ENCODE data around the gene BANF1. TPM values are rescaled to one million over a fixed set of nuclear protein-coding genes. Genes with fewer than 3 reads are reported as not detected.

BANF1 gene
- total and polyA plus RNA-seq, 12 donors, result 63.1 to 364 (median 193) TPM

DNA sequence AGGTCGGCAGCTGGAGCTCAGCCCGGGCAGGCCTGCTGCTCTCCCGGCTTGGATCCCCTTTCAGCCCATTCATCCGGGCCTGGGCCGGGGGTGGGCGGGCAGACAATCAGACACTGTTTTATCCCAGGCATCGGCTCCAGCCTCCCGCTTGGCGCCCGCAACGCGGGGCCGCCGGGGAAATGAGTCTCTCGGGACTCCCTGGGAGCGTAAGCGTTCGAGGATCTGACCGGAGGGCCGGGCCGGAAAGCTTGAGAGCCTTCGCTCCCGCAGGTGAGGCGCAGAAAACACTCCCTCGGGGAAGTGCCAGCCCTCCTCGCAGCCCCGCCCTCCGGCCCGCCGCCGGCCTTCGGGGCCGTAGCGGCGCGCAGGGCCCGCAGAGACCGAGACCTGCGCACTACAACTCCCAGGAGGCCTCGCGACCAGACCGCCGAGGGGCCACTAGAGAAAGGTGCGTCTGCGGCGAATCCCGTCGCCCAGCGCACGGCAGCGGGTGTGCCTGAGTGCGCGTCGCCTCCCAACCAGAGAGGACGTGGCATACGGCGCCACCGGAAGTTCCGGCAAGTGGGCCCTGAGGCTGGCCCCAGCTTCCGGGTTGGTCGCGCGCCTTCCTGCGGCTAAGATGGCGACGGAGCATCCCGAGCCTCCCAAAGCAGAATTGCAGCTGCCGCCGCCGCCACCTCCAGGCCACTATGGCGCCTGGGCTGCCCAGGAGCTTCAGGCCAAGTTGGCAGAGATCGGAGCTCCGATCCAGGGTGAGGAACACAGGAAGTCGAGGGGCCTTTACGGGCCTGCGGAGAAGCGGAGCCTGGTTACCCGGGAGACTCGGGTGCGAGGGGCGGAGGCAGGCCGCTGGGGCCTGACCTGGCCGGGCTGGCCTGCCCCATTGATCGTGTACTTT lies 49.7 kb downstream of the BANF1 start, which contains the start of gene SF3B2:
SF3B2 (plus strand) TSS at position 599 of the 898 bp plus-strand sequence; CDS start at position 620, 21 bp downstream.
- intact Hi-C loops (cut with DNase I), result no loop called here
- Histone ChIP-seq H3K4me3 (peak within 1 kb of the TSS; percentile 39 to 89 (median 79)), H3K27me3 (peaks cover 7% of the 10 kb centered on the region), H3K9me3 (replicated peaks in 1 of 3) (no peaks in the 10 kb centered on the region), H3K36me3 (replicated peaks in 1 of 2) (peaks cover 0 to 28% of the 10 kb centered on the region in 2 donors), H3K27ac (peak within 1 kb of the TSS in 4 of 5 donors; percentile 69 to 87 (median 78)), H3K4me1 (replicated peaks in 1 of 2) (peaks cover 7 to 20% of the 10 kb centered on the region in 2 donors)
- peak; percentile 97 to 99 (median 98) for DNase-seq
- 0% methylated on average over 14 to 84 of the region's 84 CpGs for WGBS, 4 donors
- peak in 1 of 2 donors; percentile 62 for TF ChIP-seq POLR2A (IDR thresholded peaks at IDR 0.05)
- TF ChIP-seq, protein P1, sequence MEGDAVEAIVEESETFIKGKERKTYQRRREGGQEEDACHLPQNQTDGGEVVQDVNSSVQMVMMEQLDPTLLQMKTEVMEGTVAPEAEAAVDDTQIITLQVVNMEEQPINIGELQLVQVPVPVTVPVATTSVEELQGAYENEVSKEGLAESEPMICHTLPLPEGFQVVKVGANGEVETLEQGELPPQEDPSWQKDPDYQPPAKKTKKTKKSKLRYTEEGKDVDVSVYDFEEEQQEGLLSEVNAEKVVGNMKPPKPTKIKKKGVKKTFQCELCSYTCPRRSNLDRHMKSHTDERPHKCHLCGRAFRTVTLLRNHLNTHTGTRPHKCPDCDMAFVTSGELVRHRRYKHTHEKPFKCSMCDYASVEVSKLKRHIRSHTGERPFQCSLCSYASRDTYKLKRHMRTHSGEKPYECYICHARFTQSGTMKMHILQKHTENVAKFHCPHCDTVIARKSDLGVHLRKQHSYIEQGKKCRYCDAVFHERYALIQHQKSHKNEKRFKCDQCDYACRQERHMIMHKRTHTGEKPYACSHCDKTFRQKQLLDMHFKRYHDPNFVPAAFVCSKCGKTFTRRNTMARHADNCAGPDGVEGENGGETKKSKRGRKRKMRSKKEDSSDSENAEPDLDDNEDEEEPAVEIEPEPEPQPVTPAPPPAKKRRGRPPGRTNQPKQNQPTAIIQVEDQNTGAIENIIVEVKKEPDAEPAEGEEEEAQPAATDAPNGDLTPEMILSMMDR (IDR thresholded peaks at IDR 0.05), result no peak

DNA sequence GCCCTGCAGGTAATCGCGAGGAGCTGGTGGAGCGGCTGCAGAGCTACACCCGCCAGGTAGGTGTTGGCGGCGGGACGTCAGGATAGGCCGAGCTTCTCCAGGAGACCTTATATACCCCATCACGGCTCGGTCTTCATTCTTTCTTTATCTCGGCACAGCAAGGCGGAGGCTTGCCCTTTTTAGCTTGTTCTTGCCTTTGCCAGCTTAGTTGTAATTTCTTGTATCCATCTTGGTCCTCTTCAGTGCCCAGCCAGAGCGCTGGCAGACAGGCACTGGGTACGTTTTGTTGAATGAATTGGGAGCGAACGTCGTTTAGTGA lies 50.3 kb downstream of the BANF1 start:
- H3K4me3 ChIP-seq, result peak overlapping the region; percentile 39 to 89 (median 79)
- no peak for DNase-seq
- H3K27me3 ChIP-seq, result peaks cover 7% of the 10 kb centered on the region
- H3K4me1 ChIP-seq (replicated peaks in 1 of 2), result peaks cover 7 to 20% of the 10 kb centered on the region in 2 donors
- intact Hi-C loops (cut with DNase I), result no loop called here
- no peak for TF ChIP-seq POLR2A (IDR thresholded peaks at IDR 0.05)
- peaks cover 0 to 35% of the 10 kb centered on the region in 2 donors for H3K36me3 ChIP-seq (replicated peaks in 1 of 2)
- WGBS, 4 donors, result 0 to 3% (median 0%) methylated on average over 9 to 17 of the region's 17 CpGs
- peak overlapping the region in 4 of 5 donors; percentile 38 to 87 (median 78) for H3K27ac ChIP-seq
- H3K9me3 ChIP-seq (replicated peaks in 1 of 3), result no peaks in the 10 kb centered on the region

Other genes starting within 250 kb of the BANF1 start
- 10 to 100 TPM in 8 of 9 donors, 1 to 10 TPM in 1; 4.8 to 30.8 (median 17.2) TPM for gene AP5B1, start 221.5 kb upstream of the BANF1 start, total RNA-seq
- 1 to 10 TPM; 1.9 to 8.2 (median 3.4) TPM for gene AP5B1, start 221.5 kb upstream of the BANF1 start, polyA plus RNA-seq
- not detected for gene OVOL1, start 215.4 kb upstream of the BANF1 start, total RNA-seq
- gene OVOL1, start 215.4 kb upstream of the BANF1 start, polyA plus RNA-seq, result under 1 TPM in 1 of 3 donors, not detected in 2; 0.07 TPM
- gene SNX32, start 168.5 kb upstream of the BANF1 start, total RNA-seq, result 1 to 10 TPM in 1 of 9 donors, under 1 TPM in 5, not detected in 3; 0.25 to 1.2 (median 0.46) TPM
- gene SNX32, start 168.5 kb upstream of the BANF1 start, polyA plus RNA-seq, result 1 to 10 TPM in 1 of 3 donors, under 1 TPM in 2; 0.11 to 1.1 (median 0.61) TPM
- gene CFL1, start 144.3 kb upstream of the BANF1 start, total RNA-seq, result 100 to 1,000 TPM; 354 to 765 (median 610) TPM
- 100 to 1,000 TPM; 217 to 752 (median 376) TPM for gene CFL1, start 144.3 kb upstream of the BANF1 start, polyA plus RNA-seq
- gene MUS81, start 142.1 kb upstream of the BANF1 start, total RNA-seq, result 10 to 100 TPM; 17.5 to 53.7 (median 37.0) TPM
- gene MUS81, start 142.1 kb upstream of the BANF1 start, polyA plus RNA-seq, result 100 to 1,000 TPM in 2 of 3 donors, 10 to 100 TPM in 1; 16.1 to 147 (median 103) TPM
- gene EFEMP2, start 129.7 kb upstream of the BANF1 start, total RNA-seq, result 100 to 1,000 TPM in 2 of 9 donors, 10 to 100 TPM in 7; 30.3 to 111 (median 62.9) TPM
- gene EFEMP2, start 129.7 kb upstream of the BANF1 start, polyA plus RNA-seq, result 100 to 1,000 TPM in 1 of 3 donors, 10 to 100 TPM in 2; 20.3 to 156 (median 92.9) TPM
- gene CTSW, start 122.7 kb upstream of the BANF1 start, total RNA-seq, result 1 to 10 TPM in 3 of 9 donors, under 1 TPM in 4, not detected in 2; 0.28 to 3.4 (median 0.84) TPM
- gene CTSW, start 122.7 kb upstream of the BANF1 start, polyA plus RNA-seq, result 1 to 10 TPM in 2 of 3 donors, under 1 TPM in 1; 0.88 to 4.8 (median 2.9) TPM
- 100 to 1,000 TPM in 2 of 9 donors, 10 to 100 TPM in 7; 57.9 to 183 (median 72.4) TPM for gene FIBP, start 114.0 kb upstream of the BANF1 start, total RNA-seq
- gene FIBP, start 114.0 kb upstream of the BANF1 start, polyA plus RNA-seq, result 10 to 100 TPM; 71.3 to 87.4 (median 72.5) TPM
- 100 to 1,000 TPM in 2 of 9 donors, 10 to 100 TPM in 7; 15.5 to 162 (median 59.1) TPM for gene CCDC85B, start 111.8 kb upstream of the BANF1 start, total RNA-seq
- gene CCDC85B, start 111.8 kb upstream of the BANF1 start, polyA plus RNA-seq, result 100 to 1,000 TPM in 1 of 3 donors, 10 to 100 TPM in 1, under 1 TPM in 1; 0.16 to 124 (median 57.6) TPM
- 10 to 100 TPM in 1 of 9 donors, 1 to 10 TPM in 8; 2.7 to 34.4 (median 3.2) TPM for gene FOSL1, start 102.1 kb upstream of the BANF1 start, total RNA-seq
- gene FOSL1, start 102.1 kb upstream of the BANF1 start, polyA plus RNA-seq, result 10 to 100 TPM; 12.0 to 32.4 (median 12.7) TPM
- 10 to 100 TPM; 11.5 to 51.9 (median 25.9) TPM for gene C11orf68, start 83.4 kb upstream of the BANF1 start, total RNA-seq
- 10 to 100 TPM; 22.9 to 32.4 (median 32.4) TPM for gene C11orf68, start 83.4 kb upstream of the BANF1 start, polyA plus RNA-seq
- 100 to 1,000 TPM in 3 of 9 donors, 10 to 100 TPM in 6; 75.8 to 111 (median 92.3) TPM for gene DRAP1, start 83.1 kb upstream of the BANF1 start, total RNA-seq
- 100 to 1,000 TPM in 2 of 3 donors, 10 to 100 TPM in 1; 63.7 to 269 (median 267) TPM for gene DRAP1, start 83.1 kb upstream of the BANF1 start, polyA plus RNA-seq
- gene TSGA10IP, start 57.0 kb upstream of the BANF1 start, total RNA-seq, result under 1 TPM in 2 of 9 donors, not detected in 7; 0.24 to 0.33 TPM
- under 1 TPM in 2 of 3 donors, not detected in 1; 0.03 to 0.32 TPM for gene TSGA10IP, start 57.0 kb upstream of the BANF1 start, polyA plus RNA-seq
- 10 to 100 TPM; 16.9 to 47.4 (median 31.2) TPM for gene SART1, start 40.8 kb upstream of the BANF1 start, total RNA-seq
- 100 to 1,000 TPM in 2 of 3 donors, 10 to 100 TPM in 1; 31.5 to 351 (median 246) TPM for gene SART1, start 40.8 kb upstream of the BANF1 start, polyA plus RNA-seq
- 10 to 100 TPM; 16.1 to 49.0 (median 30.9) TPM for gene EIF1AD, start 346 bp upstream of the BANF1 start, total RNA-seq
- gene EIF1AD, start 346 bp upstream of the BANF1 start, polyA plus RNA-seq, result 10 to 100 TPM; 15.5 to 35.6 (median 20.4) TPM
- under 1 TPM in 1 of 9 donors, not detected in 8; 0.55 TPM for gene CST6, start 9.5 kb downstream of the BANF1 start, total RNA-seq
- gene CST6, start 9.5 kb downstream of the BANF1 start, polyA plus RNA-seq, result under 1 TPM in 1 of 3 donors, not detected in 2; 0.24 TPM
- gene CATSPER1, start 24.0 kb downstream of the BANF1 start, total RNA-seq, result under 1 TPM in 4 of 9 donors, not detected in 5; 0.20 to 0.47 (median 0.35) TPM
- gene CATSPER1, start 24.0 kb downstream of the BANF1 start, polyA plus RNA-seq, result 1 to 10 TPM in 1 of 3 donors, under 1 TPM in 2; 0.37 to 2.3 (median 0.61) TPM
- under 1 TPM in 4 of 9 donors, not detected in 5; 0.11 to 0.41 (median 0.22) TPM for gene GAL3ST3, start 46.7 kb downstream of the BANF1 start, total RNA-seq
- gene GAL3ST3, start 46.7 kb downstream of the BANF1 start, polyA plus RNA-seq, result not detected
- gene SF3B2, start 49.9 kb downstream of the BANF1 start, total RNA-seq, result 100 to 1,000 TPM; 125 to 177 (median 143) TPM
- gene SF3B2, start 49.9 kb downstream of the BANF1 start, polyA plus RNA-seq, result 100 to 1,000 TPM; 101 to 196 (median 127) TPM
- gene PACS1, start 67.8 kb downstream of the BANF1 start, total RNA-seq, result 10 to 100 TPM; 21.1 to 60.5 (median 50.6) TPM
- 10 to 100 TPM; 23.9 to 37.4 (median 29.9) TPM for gene PACS1, start 67.8 kb downstream of the BANF1 start, polyA plus RNA-seq